ENCODE measurements around the gene MYH14. TPM values are rescaled to one million over a fixed set of nuclear protein-coding genes. Genes with fewer than 3 reads are reported as not detected.
A peak's percentile ranks its signal among the peaks of the same experiment; 100 is the strongest.

MYH14 gene
- total RNA-seq, 1 donor from 2014 or later = 93.9 TPM

DNA sequence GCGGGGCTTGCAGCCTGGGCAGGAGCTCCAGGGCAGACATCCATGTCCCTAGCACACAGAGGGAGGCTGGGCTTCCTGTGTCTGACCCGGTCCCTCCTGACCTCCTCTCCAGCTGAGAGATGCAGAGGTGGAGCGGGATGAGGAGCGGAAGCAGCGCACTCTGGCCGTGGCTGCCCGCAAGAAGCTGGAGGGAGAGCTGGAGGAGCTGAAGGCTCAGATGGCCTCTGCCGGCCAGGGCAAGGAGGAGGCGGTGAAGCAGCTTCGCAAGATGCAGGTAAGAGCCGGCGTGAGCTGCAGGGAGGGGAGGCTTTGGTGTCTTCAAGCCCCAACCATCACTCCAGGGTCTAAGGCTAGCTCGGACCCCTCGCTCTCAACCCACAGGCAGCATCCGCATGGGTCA lies 87.4 kb downstream of the MYH14 start:
- Mint-ChIP-seq H3K4me3 (no peak overlapping the region), H3K27ac (no peak overlapping the region), H3K9me3 (peaks cover 3% of the 10 kb centered on the region), H3K4me1 (ENCODE audit: unreplicated experiment) (no peaks in the 10 kb centered on the region), H3K36me3 (peaks cover 19% of the 10 kb centered on the region), H3K27me3 (no peaks in the 10 kb centered on the region)
- TF ChIP-seq, protein P1, sequence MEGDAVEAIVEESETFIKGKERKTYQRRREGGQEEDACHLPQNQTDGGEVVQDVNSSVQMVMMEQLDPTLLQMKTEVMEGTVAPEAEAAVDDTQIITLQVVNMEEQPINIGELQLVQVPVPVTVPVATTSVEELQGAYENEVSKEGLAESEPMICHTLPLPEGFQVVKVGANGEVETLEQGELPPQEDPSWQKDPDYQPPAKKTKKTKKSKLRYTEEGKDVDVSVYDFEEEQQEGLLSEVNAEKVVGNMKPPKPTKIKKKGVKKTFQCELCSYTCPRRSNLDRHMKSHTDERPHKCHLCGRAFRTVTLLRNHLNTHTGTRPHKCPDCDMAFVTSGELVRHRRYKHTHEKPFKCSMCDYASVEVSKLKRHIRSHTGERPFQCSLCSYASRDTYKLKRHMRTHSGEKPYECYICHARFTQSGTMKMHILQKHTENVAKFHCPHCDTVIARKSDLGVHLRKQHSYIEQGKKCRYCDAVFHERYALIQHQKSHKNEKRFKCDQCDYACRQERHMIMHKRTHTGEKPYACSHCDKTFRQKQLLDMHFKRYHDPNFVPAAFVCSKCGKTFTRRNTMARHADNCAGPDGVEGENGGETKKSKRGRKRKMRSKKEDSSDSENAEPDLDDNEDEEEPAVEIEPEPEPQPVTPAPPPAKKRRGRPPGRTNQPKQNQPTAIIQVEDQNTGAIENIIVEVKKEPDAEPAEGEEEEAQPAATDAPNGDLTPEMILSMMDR (conservative IDR thresholded peaks at IDR 0.05) = no peak
- DNase-seq (ENCODE audit: extremely low spot score, unreplicated experiment) = no peak

DNA sequence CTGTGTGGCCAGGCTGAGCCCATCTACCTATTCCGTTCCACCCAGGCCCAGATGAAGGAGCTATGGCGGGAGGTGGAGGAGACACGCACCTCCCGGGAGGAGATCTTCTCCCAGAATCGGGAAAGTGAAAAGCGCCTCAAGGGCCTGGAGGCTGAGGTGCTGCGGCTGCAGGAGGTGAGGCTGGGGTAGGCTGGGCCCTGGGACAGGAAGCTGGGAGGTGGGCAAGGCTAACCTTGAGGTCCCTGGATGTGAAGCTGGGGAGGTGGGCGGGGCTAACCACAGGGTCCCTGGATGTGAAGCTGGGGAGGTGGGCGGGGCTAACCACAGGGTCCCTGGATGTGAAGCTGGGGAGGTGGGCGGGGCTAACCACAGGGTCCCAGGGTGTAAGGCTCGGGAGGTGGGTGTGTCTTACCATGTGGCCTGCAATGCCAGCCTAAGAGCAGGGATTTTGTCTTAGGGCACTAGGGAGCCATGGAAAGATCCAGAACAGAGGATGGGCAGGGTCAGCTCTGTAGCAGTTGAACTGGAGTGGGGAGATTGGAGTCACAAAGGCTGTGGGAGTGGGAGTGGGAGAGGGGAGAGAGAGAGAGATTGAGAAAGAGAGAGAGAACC lies 88.9 kb downstream of the MYH14 start:
- H3K9me3 Mint-ChIP-seq = no peaks in the 10 kb centered on the region
- no peaks in the 10 kb centered on the region for H3K4me1 Mint-ChIP-seq (ENCODE audit: unreplicated experiment)
- no peak overlapping the region for H3K4me3 Mint-ChIP-seq
- TF ChIP-seq, protein P1 (conservative IDR thresholded peaks at IDR 0.05) = no peak
- H3K27ac Mint-ChIP-seq = no peak overlapping the region
- H3K27me3 Mint-ChIP-seq = no peaks in the 10 kb centered on the region
- peaks cover 12% of the 10 kb centered on the region for H3K36me3 Mint-ChIP-seq
- DNase-seq (ENCODE audit: extremely low spot score, unreplicated experiment) = no peak

DNA sequence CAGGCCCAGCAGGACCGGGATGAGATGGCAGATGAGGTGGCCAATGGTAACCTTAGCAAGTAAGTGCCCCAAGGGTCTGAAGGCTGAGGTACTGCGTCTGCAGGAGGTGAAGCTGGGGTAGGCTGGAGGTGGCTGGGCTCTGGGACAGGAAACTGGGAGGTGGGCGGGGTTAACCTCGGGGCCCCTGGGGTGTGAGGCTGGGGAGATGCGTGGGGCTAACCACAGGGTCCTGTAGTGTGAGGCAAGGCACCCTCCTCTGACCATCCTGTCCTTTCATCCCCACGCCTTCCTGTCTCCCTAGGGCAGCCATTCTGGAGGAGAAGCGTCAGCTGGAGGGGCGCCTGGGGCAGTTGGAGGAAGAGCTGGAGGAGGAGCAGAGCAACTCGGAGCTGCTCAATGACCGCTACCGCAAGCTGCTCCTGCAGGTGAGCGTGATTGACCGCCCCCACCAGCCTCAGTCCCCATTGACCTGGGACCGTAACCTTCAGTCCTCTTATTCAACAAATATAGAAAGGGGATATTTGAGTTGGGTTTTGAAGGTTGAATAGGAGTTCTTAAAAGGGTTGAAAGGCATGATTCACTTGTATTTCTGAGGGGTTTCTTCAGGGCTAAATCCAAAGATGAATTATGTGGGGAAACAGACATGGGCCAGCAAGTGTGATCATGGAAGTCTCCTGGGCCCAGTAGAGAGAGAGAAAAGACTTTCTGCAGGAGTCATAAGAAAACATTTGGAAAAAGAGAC lies 90.0 kb downstream of the MYH14 start:
- H3K4me3 Mint-ChIP-seq = no peak overlapping the region
- H3K4me1 Mint-ChIP-seq (ENCODE audit: unreplicated experiment) = no peaks in the 10 kb centered on the region
- H3K36me3 Mint-ChIP-seq = peaks cover 6% of the 10 kb centered on the region
- no peak overlapping the region for H3K27ac Mint-ChIP-seq
- TF ChIP-seq, protein P1 (conservative IDR thresholded peaks at IDR 0.05) = no peak
- no peaks in the 10 kb centered on the region for H3K27me3 Mint-ChIP-seq
- no peak for DNase-seq (ENCODE audit: extremely low spot score, unreplicated experiment)
- H3K9me3 Mint-ChIP-seq = no peaks in the 10 kb centered on the region

DNA sequence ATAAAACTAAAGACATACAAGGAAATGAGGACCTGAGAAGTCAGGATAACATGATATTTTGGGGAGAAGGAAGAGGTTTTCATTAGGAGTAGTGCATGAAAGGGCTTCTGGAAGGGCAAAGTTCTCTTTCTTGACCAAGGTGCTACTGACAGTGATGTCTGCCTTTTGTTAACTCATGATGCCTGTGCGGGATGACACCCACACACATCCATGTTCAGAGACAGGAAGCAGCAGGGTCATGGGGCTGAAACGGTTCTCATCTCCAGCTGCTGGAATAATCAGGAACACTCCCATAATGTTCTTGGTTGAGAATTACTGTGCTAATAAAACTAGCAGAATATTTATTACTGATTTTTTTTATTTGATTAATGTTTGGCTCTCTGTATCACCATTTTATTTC lies 96.6 kb downstream of the MYH14 start:
- no peaks in the 10 kb centered on the region for H3K27me3 Mint-ChIP-seq
- H3K27ac Mint-ChIP-seq = peak overlapping the region; percentile 4
- no peaks in the 10 kb centered on the region for H3K4me1 Mint-ChIP-seq (ENCODE audit: unreplicated experiment)
- peaks cover 4% of the 10 kb centered on the region for H3K36me3 Mint-ChIP-seq
- H3K9me3 Mint-ChIP-seq = no peaks in the 10 kb centered on the region
- H3K4me3 Mint-ChIP-seq = no peak overlapping the region
- TF ChIP-seq, protein P1 (conservative IDR thresholded peaks at IDR 0.05) = no peak
- DNase-seq (ENCODE audit: extremely low spot score, unreplicated experiment) = no peak

DNA sequence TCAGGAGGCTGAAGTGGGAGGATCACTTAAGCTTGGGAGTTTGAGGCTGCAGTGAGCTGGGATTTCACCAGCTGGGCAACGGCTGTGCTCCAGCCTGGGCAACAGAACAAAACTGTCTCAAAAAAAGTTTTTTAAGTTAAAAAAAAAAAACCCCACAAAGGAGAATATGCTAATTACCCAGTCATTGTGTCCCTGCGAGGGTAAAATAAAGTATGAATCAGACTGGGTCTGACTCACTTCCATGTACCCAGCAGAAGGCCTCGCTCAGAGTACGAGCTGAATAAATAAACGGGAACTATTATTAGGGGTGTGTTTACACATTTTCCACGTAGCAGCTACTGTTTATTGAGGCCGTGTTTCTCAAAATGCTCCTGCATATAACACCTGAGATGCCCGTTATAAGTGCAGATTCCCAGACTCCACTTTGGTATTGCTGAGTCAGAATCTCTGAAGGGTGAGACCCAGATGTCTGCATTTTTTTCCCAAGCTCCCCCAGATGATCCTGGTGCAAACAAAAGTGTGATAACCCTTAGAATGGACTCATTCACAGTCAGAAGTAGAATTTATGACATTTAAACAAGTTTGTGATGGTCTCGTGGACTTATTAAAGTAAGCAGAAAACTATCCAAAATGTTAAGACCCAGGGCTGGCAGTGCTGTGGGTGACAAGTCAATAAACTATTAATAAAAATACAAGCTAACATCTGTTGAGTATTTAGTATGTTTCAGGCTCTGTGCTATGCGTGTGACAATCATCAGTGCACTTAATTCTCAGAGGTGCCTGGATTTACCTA lies 97.6 kb downstream of the MYH14 start:
- Mint-ChIP-seq H3K4me3 (no peak overlapping the region), H3K36me3 (peaks cover 4% of the 10 kb centered on the region), H3K4me1 (ENCODE audit: unreplicated experiment) (no peaks in the 10 kb centered on the region), H3K27me3 (no peaks in the 10 kb centered on the region), H3K9me3 (no peaks in the 10 kb centered on the region), H3K27ac (no peak overlapping the region)
- TF ChIP-seq, protein P1 (conservative IDR thresholded peaks at IDR 0.05) = no peak
- DNase-seq (ENCODE audit: extremely low spot score, unreplicated experiment) = no peak
